ENCODE data around the gene MYPN.

MYPN gene

GRCh38 chr10:68081916-68082315 lies 27.4 kb upstream of the MYPN start:
- H3K9ac ChIP-seq (ENCODE audit: low read depth, low read length) = no peak overlapping the region
- H3K9me3 ChIP-seq (ENCODE audit: insufficient read depth, low read depth, low read length) = no peaks in the 10 kb centered on the region
- no peaks in the 10 kb centered on the region for H3K27me3 ChIP-seq (ENCODE audit: insufficient read depth, low read length)
- H3K36me3 ChIP-seq (ENCODE audit: insufficient read depth, low read depth, low read length) = no peaks in the 10 kb centered on the region
- H3K4me3 ChIP-seq (ENCODE audit: low read length) = no peak overlapping the region
- H3K27ac ChIP-seq (ENCODE audit: low read length) = no peak overlapping the region
- peaks cover 7% of the 10 kb centered on the region for H3K4me1 ChIP-seq (ENCODE audit: insufficient read depth, low read length)

- Histone ChIP-seq H3K36me3 (ENCODE audit: insufficient read depth, low read depth, low read length) (no peaks in the 10 kb centered on the region), H3K4me3 (ENCODE audit: low read length) (no peak overlapping the region), H3K9ac (ENCODE audit: low read depth, low read length) (no peak overlapping the region), H3K27me3 (ENCODE audit: insufficient read depth, low read length) (no peaks in the 10 kb centered on the region), H3K9me3 (ENCODE audit: insufficient read depth, low read depth, low read length) (no peaks in the 10 kb centered on the region), H3K4me1 (ENCODE audit: insufficient read depth, low read length) (peaks cover 14% of the 10 kb centered on the region), H3K27ac (ENCODE audit: low read length) (no peak overlapping the region)
These were observed 26.4 kb upstream of the MYPN start for GRCh38 chr10:68082872-68083271.

DNA sequence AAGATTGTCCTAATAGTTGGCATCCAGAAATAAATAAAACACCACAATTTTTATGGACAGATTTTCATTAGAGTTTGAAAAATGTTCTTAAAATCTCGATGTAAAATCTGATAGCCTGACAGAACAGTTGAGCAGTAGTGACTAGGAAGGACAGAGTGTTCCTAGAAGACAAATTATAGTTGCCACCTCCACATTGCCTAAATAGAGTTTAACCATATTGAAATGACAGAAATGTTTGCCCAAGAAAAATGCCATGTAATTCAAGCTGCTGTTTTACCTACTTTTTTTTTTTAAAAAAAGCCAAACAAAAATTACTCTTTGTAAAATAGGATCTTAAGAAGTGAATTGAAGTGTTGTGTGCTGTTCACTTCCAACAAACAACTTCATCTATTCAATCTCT lies 25.3 kb upstream of the MYPN start:
- no peaks in the 10 kb centered on the region for H3K9me3 ChIP-seq (ENCODE audit: insufficient read depth, low read depth, low read length)
- H3K27ac ChIP-seq (ENCODE audit: low read length) = no peak overlapping the region
- no peak overlapping the region for H3K9ac ChIP-seq (ENCODE audit: low read depth, low read length)
- H3K4me1 ChIP-seq (ENCODE audit: insufficient read depth, low read length) = peaks cover 21% of the 10 kb centered on the region
- no peak overlapping the region for H3K4me3 ChIP-seq (ENCODE audit: low read length)
- no peaks in the 10 kb centered on the region for H3K36me3 ChIP-seq (ENCODE audit: insufficient read depth, low read depth, low read length)
- H3K27me3 ChIP-seq (ENCODE audit: insufficient read depth, low read length) = no peaks in the 10 kb centered on the region

DNA sequence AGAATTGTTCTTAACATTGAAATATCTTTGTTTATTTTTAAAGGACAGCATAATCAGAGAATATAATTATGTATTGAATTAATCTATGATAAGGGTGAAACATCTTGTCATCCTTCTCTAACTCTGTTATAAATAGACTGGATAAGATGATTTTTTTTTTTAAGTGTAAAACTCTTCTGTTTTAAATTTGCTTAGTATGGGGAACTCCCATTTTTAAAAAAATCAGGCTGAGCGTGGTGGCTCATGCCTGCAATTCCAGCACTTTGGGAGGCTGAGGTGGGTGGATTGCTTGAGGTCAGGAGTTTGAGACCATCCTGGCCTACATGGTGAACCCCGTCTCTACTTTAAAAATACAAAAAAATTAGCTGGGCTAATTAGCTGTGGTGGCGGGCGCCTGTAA lies 24.8 kb upstream of the MYPN start:
- Histone ChIP-seq H3K4me1 (ENCODE audit: insufficient read depth, low read length) (peaks cover 21% of the 10 kb centered on the region), H3K27ac (ENCODE audit: low read length) (no peak overlapping the region), H3K4me3 (ENCODE audit: low read length) (no peak overlapping the region), H3K9me3 (ENCODE audit: insufficient read depth, low read depth, low read length) (no peaks in the 10 kb centered on the region), H3K36me3 (ENCODE audit: insufficient read depth, low read depth, low read length) (no peaks in the 10 kb centered on the region), H3K27me3 (ENCODE audit: insufficient read depth, low read length) (no peaks in the 10 kb centered on the region), H3K9ac (ENCODE audit: low read depth, low read length) (no peak overlapping the region)

GRCh38 chr10:68086011-68086410 lies 23.3 kb upstream of the MYPN start:
- no peaks in the 10 kb centered on the region for H3K27me3 ChIP-seq (ENCODE audit: insufficient read depth, low read length)
- no peak overlapping the region for H3K9ac ChIP-seq (ENCODE audit: low read depth, low read length)
- H3K27ac ChIP-seq (ENCODE audit: low read length) = no peak overlapping the region
- H3K4me1 ChIP-seq (ENCODE audit: insufficient read depth, low read length) = peaks cover 21% of the 10 kb centered on the region
- no peaks in the 10 kb centered on the region for H3K9me3 ChIP-seq (ENCODE audit: insufficient read depth, low read depth, low read length)
- no peaks in the 10 kb centered on the region for H3K36me3 ChIP-seq (ENCODE audit: insufficient read depth, low read depth, low read length)
- H3K4me3 ChIP-seq (ENCODE audit: low read length) = no peak overlapping the region

- no peak overlapping the region for H3K4me3 ChIP-seq (ENCODE audit: low read length)
- no peaks in the 10 kb centered on the region for H3K36me3 ChIP-seq (ENCODE audit: insufficient read depth, low read depth, low read length)
- H3K9me3 ChIP-seq (ENCODE audit: insufficient read depth, low read depth, low read length) = no peaks in the 10 kb centered on the region
- peaks cover 17% of the 10 kb centered on the region for H3K4me1 ChIP-seq (ENCODE audit: insufficient read depth, low read length)
- no peaks in the 10 kb centered on the region for H3K27me3 ChIP-seq (ENCODE audit: insufficient read depth, low read length)
- no peak overlapping the region for H3K27ac ChIP-seq (ENCODE audit: low read length)
- H3K9ac ChIP-seq (ENCODE audit: low read depth, low read length) = no peak overlapping the region
These were observed 22.2 kb upstream of the MYPN start for GRCh38 chr10:68086910-68087684.

GRCh38 chr10:68087685-68088401 lies 21.4 kb upstream of the MYPN start:
- Histone ChIP-seq H3K4me3 (ENCODE audit: low read length) (no peak overlapping the region; the same call in 1 of the 2 replicates), H3K9me3 (ENCODE audit: insufficient read depth, low read depth, low read length) (no peaks in the 10 kb centered on the region), H3K9ac (ENCODE audit: low read depth, low read length) (peak overlapping the region; percentile 35; the same call in 1 of the 2 replicates), H3K36me3 (ENCODE audit: insufficient read depth, low read depth, low read length) (no peaks in the 10 kb centered on the region), H3K4me1 (ENCODE audit: insufficient read depth, low read length) (peaks cover 17% of the 10 kb centered on the region), H3K27ac (ENCODE audit: low read length) (no peak overlapping the region), H3K27me3 (ENCODE audit: insufficient read depth, low read length) (no peaks in the 10 kb centered on the region)

- H3K9ac ChIP-seq (ENCODE audit: low read depth, low read length) = no peak overlapping the region
- H3K27me3 ChIP-seq (ENCODE audit: insufficient read depth, low read length) = no peaks in the 10 kb centered on the region
- H3K9me3 ChIP-seq (ENCODE audit: insufficient read depth, low read depth, low read length) = no peaks in the 10 kb centered on the region
- no peaks in the 10 kb centered on the region for H3K36me3 ChIP-seq (ENCODE audit: insufficient read depth, low read depth, low read length)
- H3K4me1 ChIP-seq (ENCODE audit: insufficient read depth, low read length) = peaks cover 17% of the 10 kb centered on the region
- no peak overlapping the region for H3K27ac ChIP-seq (ENCODE audit: low read length)
- H3K4me3 ChIP-seq (ENCODE audit: low read length) = no peak overlapping the region
These were observed 20.5 kb upstream of the MYPN start for GRCh38 chr10:68088740-68089139.

GRCh38 chr10:68090586-68090985 lies 18.7 kb upstream of the MYPN start:
- Histone ChIP-seq H3K9ac (ENCODE audit: low read depth, low read length) (no peak overlapping the region), H3K4me1 (ENCODE audit: insufficient read depth, low read length) (peaks cover 17% of the 10 kb centered on the region)

DNA sequence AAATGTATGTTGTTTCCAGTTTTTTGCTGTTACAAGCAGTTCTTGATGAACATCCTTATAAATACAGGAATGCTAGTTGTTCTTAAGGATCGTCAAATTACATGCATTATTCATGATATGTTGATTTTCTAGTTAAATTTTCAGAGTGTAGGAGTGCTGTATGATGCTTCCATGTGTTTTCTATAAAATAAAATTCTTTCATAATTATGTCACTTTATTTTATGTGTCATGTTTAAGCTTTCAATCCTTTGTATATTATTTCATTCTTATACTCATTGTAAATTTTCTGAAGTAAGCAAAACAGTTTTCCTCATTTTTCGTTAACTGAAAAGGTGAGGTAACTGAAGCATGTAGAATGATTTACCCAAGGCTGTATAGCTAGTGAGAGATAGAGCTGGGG lies 16.8 kb upstream of the MYPN start:
- H3K27ac ChIP-seq (ENCODE audit: low read length) = no peak overlapping the region
- H3K36me3 ChIP-seq (ENCODE audit: insufficient read depth, low read depth, low read length) = no peaks in the 10 kb centered on the region
- no peaks in the 10 kb centered on the region for H3K9me3 ChIP-seq (ENCODE audit: insufficient read depth, low read depth, low read length)
- H3K9ac ChIP-seq (ENCODE audit: low read depth, low read length) = no peak overlapping the region
- H3K27me3 ChIP-seq (ENCODE audit: insufficient read depth, low read length) = no peaks in the 10 kb centered on the region
- no peak overlapping the region for H3K4me3 ChIP-seq (ENCODE audit: low read length)
- H3K4me1 ChIP-seq (ENCODE audit: insufficient read depth, low read length) = peaks cover 10% of the 10 kb centered on the region; the same call in 1 of the 2 replicates

More at GRCh38 chr10:68090586-68090985, 18.7 kb upstream of the MYPN start:
- Histone ChIP-seq H3K4me3 (ENCODE audit: low read length) (no peak overlapping the region), H3K27ac (ENCODE audit: low read length) (no peak overlapping the region), H3K27me3 (ENCODE audit: insufficient read depth, low read length) (no peaks in the 10 kb centered on the region), H3K9me3 (ENCODE audit: insufficient read depth, low read depth, low read length) (no peaks in the 10 kb centered on the region), H3K36me3 (ENCODE audit: insufficient read depth, low read depth, low read length) (no peaks in the 10 kb centered on the region)

DNA sequence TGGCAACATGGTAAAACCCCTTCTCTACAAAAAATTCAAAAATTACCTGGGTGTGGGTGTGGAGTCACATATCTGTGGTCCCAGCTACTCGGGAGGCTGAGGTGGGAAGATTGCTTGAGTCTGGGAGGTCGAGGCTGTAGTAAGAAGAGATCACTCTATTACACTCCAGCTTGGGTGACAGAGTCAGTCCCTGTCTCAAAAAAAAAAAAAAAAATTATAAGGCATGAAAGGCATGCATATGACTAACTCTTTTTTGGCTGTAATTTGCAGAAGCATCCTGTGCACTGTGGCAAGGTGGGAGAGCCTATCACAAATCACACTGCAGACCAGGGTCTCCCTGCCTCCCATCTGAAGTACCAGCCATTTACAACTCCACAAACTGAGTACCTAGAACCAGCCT lies 14.1 kb upstream of the MYPN start:
- no peak overlapping the region for H3K4me3 ChIP-seq (ENCODE audit: low read length)
- no peak overlapping the region for H3K27ac ChIP-seq (ENCODE audit: low read length)
- H3K36me3 ChIP-seq (ENCODE audit: insufficient read depth, low read depth, low read length) = no peaks in the 10 kb centered on the region
- no peak overlapping the region for H3K9ac ChIP-seq (ENCODE audit: low read depth, low read length)
- no peaks in the 10 kb centered on the region for H3K4me1 ChIP-seq (ENCODE audit: insufficient read depth, low read length)
- no peaks in the 10 kb centered on the region for H3K9me3 ChIP-seq (ENCODE audit: insufficient read depth, low read depth, low read length)
- H3K27me3 ChIP-seq (ENCODE audit: insufficient read depth, low read length) = no peaks in the 10 kb centered on the region

- no peaks in the 10 kb centered on the region for H3K4me1 ChIP-seq (ENCODE audit: insufficient read depth, low read length)
- no peaks in the 10 kb centered on the region for H3K36me3 ChIP-seq (ENCODE audit: insufficient read depth, low read depth, low read length)
- H3K27me3 ChIP-seq (ENCODE audit: insufficient read depth, low read length) = no peaks in the 10 kb centered on the region
- no peak overlapping the region for H3K27ac ChIP-seq (ENCODE audit: low read length)
- H3K9ac ChIP-seq (ENCODE audit: low read depth, low read length) = no peak overlapping the region
- no peaks in the 10 kb centered on the region for H3K9me3 ChIP-seq (ENCODE audit: insufficient read depth, low read depth, low read length)
- H3K4me3 ChIP-seq (ENCODE audit: low read length) = no peak overlapping the region
These were observed 12.3 kb upstream of the MYPN start for GRCh38 chr10:68096913-68097516.

Measured in iPS-20b (cell line).